ENCODE measurements around the gene RFX3.
"Not testable (repeated sequence)": the region's sequence is repeated elsewhere in the genome, so short reads cannot be mapped to it uniquely, and the experiment has no call there.

RFX3 gene

GRCh38 chr9:3342159-3342777 lies 183.5 kb downstream of the RFX3 start:
- H3K27me3 Mint-ChIP-seq: no peaks in the 10 kb centered on the region
- peak overlapping the region; percentile 78 for H3K4me3 Mint-ChIP-seq
- H3K4me1 Mint-ChIP-seq (ENCODE audit: low read depth): peaks cover 80% of the 10 kb centered on the region
- peak overlapping the region; percentile 97 for H3K27ac Mint-ChIP-seq
- H3K36me3 Mint-ChIP-seq (ENCODE audit: low read depth): peaks cover 35% of the 10 kb centered on the region
- H3K9me3 Mint-ChIP-seq: peaks cover 4% of the 10 kb centered on the region

GRCh38 chr9:3337515-3338225 lies 188.1 kb downstream of the RFX3 start:
- Mint-ChIP-seq H3K4me3 (no peak overlapping the region), H3K27me3 (no peaks in the 10 kb centered on the region), H3K4me1 (ENCODE audit: low read depth) (peaks cover 56% of the 10 kb centered on the region), H3K27ac (peak overlapping the region; percentile 77), H3K9me3 (peaks cover 4% of the 10 kb centered on the region), H3K36me3 (ENCODE audit: low read depth) (peaks cover 19% of the 10 kb centered on the region)

- peak overlapping the region; percentile 77 for H3K27ac Mint-ChIP-seq
- peaks cover 49% of the 10 kb centered on the region for H3K4me1 Mint-ChIP-seq (ENCODE audit: low read depth)
- peaks cover 4% of the 10 kb centered on the region for H3K9me3 Mint-ChIP-seq
- H3K36me3 Mint-ChIP-seq (ENCODE audit: low read depth): peaks cover 19% of the 10 kb centered on the region
- H3K27me3 Mint-ChIP-seq: no peaks in the 10 kb centered on the region
- H3K4me3 Mint-ChIP-seq: no peak overlapping the region
Observed at GRCh38 chr9:3336951-3337350, 188.8 kb downstream of the RFX3 start.

GRCh38 chr9:3332802-3333201 lies 193.0 kb downstream of the RFX3 start:
- Mint-ChIP-seq H3K36me3 (ENCODE audit: low read depth) (no peaks in the 10 kb centered on the region), H3K27ac (no peak overlapping the region), H3K4me3 (no peak overlapping the region), H3K9me3 (no peaks in the 10 kb centered on the region), H3K4me1 (ENCODE audit: low read depth) (peaks cover 10% of the 10 kb centered on the region), H3K27me3 (no peaks in the 10 kb centered on the region)

GRCh38 chr9:3331801-3332200 lies 194.0 kb downstream of the RFX3 start:
- no peak overlapping the region for H3K4me3 Mint-ChIP-seq

GRCh38 chr9:3330792-3331420 lies 194.9 kb downstream of the RFX3 start:
- Mint-ChIP-seq H3K36me3 (ENCODE audit: low read depth) (no peaks in the 10 kb centered on the region), H3K27me3 (no peaks in the 10 kb centered on the region), H3K27ac (no peak overlapping the region), H3K4me3 (no peak overlapping the region), H3K4me1 (ENCODE audit: low read depth) (no peaks in the 10 kb centered on the region), H3K9me3 (no peaks in the 10 kb centered on the region)

More at GRCh38 chr9:3331801-3332200, 194.0 kb downstream of the RFX3 start:
- Mint-ChIP-seq H3K36me3 (ENCODE audit: low read depth) (no peaks in the 10 kb centered on the region), H3K27me3 (no peaks in the 10 kb centered on the region), H3K4me1 (ENCODE audit: low read depth) (no peaks in the 10 kb centered on the region), H3K27ac (no peak overlapping the region), H3K9me3 (no peaks in the 10 kb centered on the region)

GRCh38 chr9:3329361-3329760 lies 196.4 kb downstream of the RFX3 start:
- H3K36me3 Mint-ChIP-seq (ENCODE audit: low read depth): no peaks in the 10 kb centered on the region
- no peaks in the 10 kb centered on the region for H3K9me3 Mint-ChIP-seq
- H3K27ac Mint-ChIP-seq: no peak overlapping the region
- no peaks in the 10 kb centered on the region for H3K27me3 Mint-ChIP-seq
- no peak overlapping the region for H3K4me3 Mint-ChIP-seq
- no peaks in the 10 kb centered on the region for H3K4me1 Mint-ChIP-seq (ENCODE audit: low read depth)

- Mint-ChIP-seq H3K27me3 (no peaks in the 10 kb centered on the region), H3K9me3 (no peaks in the 10 kb centered on the region), H3K4me1 (ENCODE audit: low read depth) (no peaks in the 10 kb centered on the region), H3K27ac (no peak overlapping the region), H3K4me3 (no peak overlapping the region), H3K36me3 (ENCODE audit: low read depth) (peaks cover 7% of the 10 kb centered on the region)
Observed at GRCh38 chr9:3323714-3324113, 202.1 kb downstream of the RFX3 start.

GRCh38 chr9:3321186-3321585 lies 204.6 kb downstream of the RFX3 start:
- no peaks in the 10 kb centered on the region for H3K27me3 Mint-ChIP-seq
- no peak overlapping the region for H3K27ac Mint-ChIP-seq
- H3K9me3 Mint-ChIP-seq: no peaks in the 10 kb centered on the region
- H3K4me1 Mint-ChIP-seq (ENCODE audit: low read depth): no peaks in the 10 kb centered on the region
- peaks cover 21% of the 10 kb centered on the region for H3K36me3 Mint-ChIP-seq (ENCODE audit: low read depth)
- H3K4me3 Mint-ChIP-seq: no peak overlapping the region

- H3K36me3 Mint-ChIP-seq (ENCODE audit: low read depth): peaks cover 27% of the 10 kb centered on the region
- not testable (repeated sequence) for H3K4me1 Mint-ChIP-seq (ENCODE audit: low read depth); H3K27ac Mint-ChIP-seq; H3K27me3 Mint-ChIP-seq; H3K4me3 Mint-ChIP-seq; H3K9me3 Mint-ChIP-seq
Observed at GRCh38 chr9:3312595-3312994, 213.2 kb downstream of the RFX3 start.

GRCh38 chr9:3308609-3309008 lies 217.2 kb downstream of the RFX3 start:
- H3K4me3 Mint-ChIP-seq: no peak overlapping the region
- H3K27ac Mint-ChIP-seq: no peak overlapping the region
- peaks cover 19% of the 10 kb centered on the region for H3K4me1 Mint-ChIP-seq (ENCODE audit: low read depth)

GRCh38 chr9:3304388-3304787 lies 221.4 kb downstream of the RFX3 start:
- peaks cover 44% of the 10 kb centered on the region for H3K36me3 Mint-ChIP-seq (ENCODE audit: low read depth)
- peaks cover 24% of the 10 kb centered on the region for H3K4me1 Mint-ChIP-seq (ENCODE audit: low read depth)
- peaks cover 15% of the 10 kb centered on the region for H3K9me3 Mint-ChIP-seq
- H3K4me3 Mint-ChIP-seq, H3K27me3 Mint-ChIP-seq: not testable (repeated sequence)
- H3K27ac Mint-ChIP-seq: peak overlapping the region; percentile 80

More at GRCh38 chr9:3308609-3309008, 217.2 kb downstream of the RFX3 start:
- Mint-ChIP-seq H3K27me3 (no peaks in the 10 kb centered on the region), H3K36me3 (ENCODE audit: low read depth) (peaks cover 42% of the 10 kb centered on the region), H3K9me3 (peaks cover 15% of the 10 kb centered on the region)

GRCh38 chr9:3299872-3300271 lies 225.9 kb downstream of the RFX3 start:
- H3K9me3 Mint-ChIP-seq: peaks cover 3% of the 10 kb centered on the region
- H3K36me3 Mint-ChIP-seq (ENCODE audit: low read depth): peaks cover 20% of the 10 kb centered on the region
- peaks cover 12% of the 10 kb centered on the region for H3K4me1 Mint-ChIP-seq (ENCODE audit: low read depth)
- H3K27ac Mint-ChIP-seq: no peak overlapping the region
- no peak overlapping the region for H3K4me3 Mint-ChIP-seq
- no peaks in the 10 kb centered on the region for H3K27me3 Mint-ChIP-seq

- Mint-ChIP-seq H3K36me3 (ENCODE audit: low read depth) (peaks cover 26% of the 10 kb centered on the region), H3K4me1 (ENCODE audit: low read depth) (peaks cover 5% of the 10 kb centered on the region), H3K9me3 (no peaks in the 10 kb centered on the region), H3K27ac (no peak overlapping the region), H3K4me3 (no peak overlapping the region), H3K27me3 (no peaks in the 10 kb centered on the region)
Observed at GRCh38 chr9:3296536-3296935, 229.3 kb downstream of the RFX3 start.

- peaks cover 5% of the 10 kb centered on the region for H3K9me3 Mint-ChIP-seq
Observed at GRCh38 chr9:3292311-3292710, 233.5 kb downstream of the RFX3 start.

More at GRCh38 chr9:3292311-3292710, 233.5 kb downstream of the RFX3 start:
- Mint-ChIP-seq H3K36me3 (ENCODE audit: low read depth) (peaks cover 52% of the 10 kb centered on the region), H3K27me3 (no peaks in the 10 kb centered on the region), H3K4me1 (ENCODE audit: low read depth) (no peaks in the 10 kb centered on the region), H3K27ac (no peak overlapping the region), H3K4me3 (no peak overlapping the region)
